ENCODE data around the gene HCK.

DNA sequence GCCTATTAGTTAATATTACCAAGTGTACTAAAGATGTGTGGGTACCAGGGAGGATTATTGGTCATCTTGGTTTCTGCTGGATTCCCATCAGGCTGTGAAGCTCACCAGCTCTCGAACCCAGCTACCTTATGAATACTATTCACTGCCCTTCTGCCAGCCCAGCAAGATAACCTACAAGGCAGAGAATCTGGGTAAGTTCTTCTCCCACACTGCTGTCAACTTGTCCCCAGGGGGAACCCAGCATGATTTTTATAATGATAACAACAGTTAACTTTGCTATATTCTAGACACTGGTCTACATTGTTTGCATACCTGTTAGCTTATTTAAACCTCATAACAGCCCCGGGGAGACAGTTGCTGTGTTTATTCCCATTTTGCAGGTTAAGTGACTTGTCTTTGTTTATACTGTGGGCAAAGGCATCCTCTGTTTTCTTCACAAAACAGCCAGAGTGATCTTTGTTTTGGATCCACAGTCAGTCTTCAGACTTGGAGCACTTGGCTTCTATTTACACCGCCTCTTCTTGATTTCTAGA lies 84.0 kb downstream of the HCK start:
- TF ChIP-seq, protein P1, sequence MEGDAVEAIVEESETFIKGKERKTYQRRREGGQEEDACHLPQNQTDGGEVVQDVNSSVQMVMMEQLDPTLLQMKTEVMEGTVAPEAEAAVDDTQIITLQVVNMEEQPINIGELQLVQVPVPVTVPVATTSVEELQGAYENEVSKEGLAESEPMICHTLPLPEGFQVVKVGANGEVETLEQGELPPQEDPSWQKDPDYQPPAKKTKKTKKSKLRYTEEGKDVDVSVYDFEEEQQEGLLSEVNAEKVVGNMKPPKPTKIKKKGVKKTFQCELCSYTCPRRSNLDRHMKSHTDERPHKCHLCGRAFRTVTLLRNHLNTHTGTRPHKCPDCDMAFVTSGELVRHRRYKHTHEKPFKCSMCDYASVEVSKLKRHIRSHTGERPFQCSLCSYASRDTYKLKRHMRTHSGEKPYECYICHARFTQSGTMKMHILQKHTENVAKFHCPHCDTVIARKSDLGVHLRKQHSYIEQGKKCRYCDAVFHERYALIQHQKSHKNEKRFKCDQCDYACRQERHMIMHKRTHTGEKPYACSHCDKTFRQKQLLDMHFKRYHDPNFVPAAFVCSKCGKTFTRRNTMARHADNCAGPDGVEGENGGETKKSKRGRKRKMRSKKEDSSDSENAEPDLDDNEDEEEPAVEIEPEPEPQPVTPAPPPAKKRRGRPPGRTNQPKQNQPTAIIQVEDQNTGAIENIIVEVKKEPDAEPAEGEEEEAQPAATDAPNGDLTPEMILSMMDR (conservative IDR thresholded peaks at IDR 0.05), result no peak
- TF ChIP-seq ZFX (IDR thresholded peaks at IDR 0.05), result no peak

Data from C4-2B (cell line).